Ammon's horn (tissue), 1 donor: ENCODE measurements around the gene PCDH15.

Source experiments
- DNase-seq: peaks from one replicate; pipeline ENCODE4 v3.0.0-alpha.2; 2016; ENCODE audit warnings: low spot score

The PCDH15 gene

DNA sequence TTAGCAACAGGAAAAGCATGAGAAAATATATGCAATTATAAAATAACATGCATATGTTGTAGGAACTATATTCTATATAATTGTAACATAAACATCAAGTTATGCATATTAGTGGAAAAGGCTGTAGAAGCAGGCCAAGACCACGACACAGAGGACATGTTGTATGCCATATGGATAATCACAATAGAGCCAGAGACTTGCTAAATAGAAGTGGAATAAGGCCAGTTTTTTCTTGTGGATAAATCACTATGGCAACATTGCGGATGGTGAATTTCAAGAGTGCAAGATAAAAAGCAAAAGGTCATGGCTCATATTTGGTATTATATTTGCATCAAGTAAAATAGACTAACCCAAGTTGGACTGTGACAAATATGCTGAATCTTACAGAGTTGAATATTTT is 93.0 kb downstream of the PCDH15 start:
- no peak for DNase-seq

DNA sequence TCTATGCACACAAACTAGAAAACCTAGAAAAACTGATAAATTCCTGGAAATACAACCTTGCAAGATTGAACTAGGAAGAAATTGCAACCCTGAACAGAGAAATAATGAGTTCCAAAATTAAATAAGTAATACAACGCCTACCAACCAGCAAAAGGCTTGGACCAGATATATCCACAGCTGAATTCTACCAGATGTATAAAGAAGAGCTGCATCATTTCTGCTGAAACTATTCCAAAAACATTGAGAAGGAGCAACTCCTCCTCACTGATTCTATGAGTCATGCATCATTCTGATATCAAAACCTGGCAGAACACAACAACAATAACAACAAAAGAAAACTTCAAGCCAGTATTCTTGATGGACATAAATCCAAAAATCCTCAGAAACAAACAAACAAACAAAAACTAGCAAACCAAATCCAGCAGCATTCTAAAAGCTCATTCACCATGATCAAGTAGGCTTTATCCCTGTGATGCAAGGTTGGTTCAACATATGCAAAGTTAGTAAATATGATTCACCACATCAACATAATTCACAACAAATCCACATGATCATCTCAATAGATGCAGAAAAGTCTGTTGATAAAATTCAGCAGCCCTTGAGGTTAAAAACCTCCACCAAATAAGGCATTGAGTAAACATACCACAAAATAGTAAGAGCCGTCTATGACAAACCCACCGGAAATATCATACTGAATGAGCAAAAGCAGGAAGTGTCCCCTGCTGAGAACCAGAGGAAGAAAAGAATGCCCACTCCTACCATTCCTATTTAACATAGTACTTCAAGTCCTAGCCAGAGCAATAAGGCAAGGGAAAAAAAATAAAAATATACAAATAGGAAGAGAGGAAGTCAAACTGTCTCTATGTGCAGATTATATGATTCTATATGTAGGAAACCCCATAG is 98.2 kb downstream of the PCDH15 start:
- DNase-seq, result no peak

DNA sequence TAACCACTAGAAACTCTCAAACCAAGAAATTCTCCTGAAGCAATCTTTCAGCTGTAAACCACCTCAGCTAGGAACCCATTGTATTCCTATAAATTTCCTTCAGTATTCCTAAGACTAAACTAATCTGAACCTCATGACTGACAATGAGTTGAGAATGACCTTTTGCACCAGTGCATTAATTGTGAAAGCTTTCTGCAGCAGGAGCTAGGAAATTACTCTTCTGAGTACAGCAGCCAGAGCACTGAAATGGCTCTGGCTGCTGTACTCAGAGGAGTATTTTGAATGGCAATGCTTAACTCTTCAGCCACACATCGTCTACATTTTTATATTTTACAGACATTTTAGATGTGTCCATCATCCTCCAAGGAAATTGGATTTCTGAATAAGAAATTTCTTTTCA is 109.7 kb downstream of the PCDH15 start:
- no peak for DNase-seq

DNA sequence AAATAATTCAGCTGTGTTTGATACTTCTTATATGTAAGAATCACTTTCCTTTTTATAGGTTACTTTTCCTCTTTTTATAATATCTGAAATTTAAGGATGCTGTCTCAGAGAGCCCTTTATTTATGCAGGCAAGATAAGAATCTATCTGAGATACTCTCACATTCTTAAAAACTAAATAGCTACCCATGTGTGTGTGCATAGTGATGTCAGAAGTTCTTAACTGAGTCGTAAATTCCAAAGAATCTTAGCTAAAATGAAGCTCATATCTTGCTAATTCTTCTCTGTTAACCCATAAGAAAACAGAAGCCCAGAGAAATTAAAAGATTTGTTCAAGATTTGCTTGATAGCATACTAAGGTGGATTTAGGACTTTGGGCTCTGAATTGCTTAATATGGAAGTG is 118.5 kb downstream of the PCDH15 start:
- DNase-seq, result no peak

DNA sequence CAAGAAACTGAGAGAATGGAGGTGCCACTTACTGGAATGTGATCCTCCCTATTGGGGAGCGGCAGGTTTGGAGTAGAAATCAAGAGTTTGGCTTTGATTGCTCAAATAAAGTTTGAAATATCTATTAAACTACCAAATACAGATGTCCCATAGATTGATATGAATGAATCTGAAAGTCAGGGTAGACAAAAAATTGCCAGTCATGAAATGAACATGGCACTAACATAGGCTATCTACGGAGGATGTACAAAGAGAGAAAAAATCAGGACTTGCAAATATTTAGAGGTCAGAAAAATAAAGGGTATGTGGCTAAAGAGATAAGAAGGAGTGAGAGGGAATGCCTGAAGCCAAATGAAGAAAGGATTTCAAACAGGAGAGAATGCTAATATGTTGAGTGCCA is 119.9 kb downstream of the PCDH15 start:
- DNase-seq, result no peak

DNA sequence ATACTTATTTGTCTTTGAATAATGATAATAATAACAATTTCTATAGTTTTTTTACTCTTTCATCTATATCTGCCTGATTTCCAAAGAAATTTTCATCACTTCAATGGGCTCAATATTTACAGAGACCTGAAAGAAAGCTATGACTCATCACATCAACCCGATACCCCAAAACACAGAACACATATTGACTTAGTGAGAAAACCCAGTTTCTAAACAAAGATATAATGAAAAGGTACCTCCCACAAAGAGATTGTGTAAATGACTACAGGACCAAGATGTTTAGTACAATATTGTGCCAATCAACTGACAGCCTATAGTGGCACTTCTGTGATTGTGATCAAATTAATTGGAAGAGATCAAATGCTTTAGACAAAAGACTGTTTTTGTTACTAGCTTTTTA is 133.9 kb downstream of the PCDH15 start:
- no peak for DNase-seq

DNA sequence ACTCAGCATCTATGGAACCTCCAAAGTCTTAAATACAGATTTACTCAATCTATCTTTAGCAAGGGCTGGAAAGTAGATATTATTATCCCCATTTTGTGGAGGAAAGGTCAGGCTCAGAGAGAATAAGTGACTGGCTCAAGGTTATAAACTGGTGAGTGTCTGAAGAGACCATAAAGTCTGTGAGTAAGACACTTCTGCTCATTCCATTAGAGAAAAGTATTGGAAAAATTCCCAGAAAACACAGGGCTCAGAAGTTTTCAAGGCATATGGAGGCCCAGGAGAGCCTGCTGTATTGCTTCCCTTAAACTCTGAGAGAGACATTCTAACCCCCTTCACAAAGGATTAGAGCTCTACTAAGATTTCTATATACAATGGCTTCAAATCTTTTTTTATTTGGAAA is 134.8 kb downstream of the PCDH15 start:
- no peak for DNase-seq

DNA sequence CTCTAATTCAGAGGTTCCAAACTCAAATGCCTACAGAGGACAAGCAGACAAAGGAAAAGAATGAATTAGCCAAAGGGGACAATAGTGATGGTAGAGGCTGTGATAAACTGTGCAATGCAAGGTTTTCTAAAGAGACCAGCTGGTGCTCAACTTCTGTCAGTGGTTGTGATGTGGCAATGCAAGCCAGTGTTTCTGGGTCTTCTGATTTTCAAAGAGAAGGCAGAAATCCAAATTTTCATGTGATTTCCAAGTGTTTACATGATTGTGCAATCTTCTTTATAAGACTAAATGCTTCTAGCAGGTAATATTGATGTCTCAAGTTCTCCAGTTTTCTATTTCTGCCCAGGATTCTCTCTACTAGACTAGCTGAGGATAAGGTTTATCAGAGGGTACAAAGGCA is 135.9 kb downstream of the PCDH15 start:
- peak; percentile 10 for DNase-seq

DNA sequence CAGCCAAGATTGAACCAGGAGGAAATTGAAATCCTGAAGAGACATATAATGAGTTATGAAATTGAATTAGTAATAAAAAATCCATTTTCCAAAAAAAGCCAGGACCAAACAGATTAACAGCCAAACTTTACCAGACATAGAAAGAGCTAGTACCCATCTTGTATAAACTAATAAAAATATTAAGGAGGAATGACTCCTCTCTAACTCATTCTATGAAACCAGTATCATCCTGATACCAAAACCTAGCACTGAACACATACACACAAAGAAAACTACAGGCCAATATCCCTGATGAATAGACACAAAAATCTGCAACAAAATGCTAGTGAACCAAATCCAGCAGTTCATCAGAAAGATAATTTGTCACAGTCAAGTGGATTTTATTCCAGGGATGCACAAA is 140.6 kb downstream of the PCDH15 start:
- no peak for DNase-seq

DNA sequence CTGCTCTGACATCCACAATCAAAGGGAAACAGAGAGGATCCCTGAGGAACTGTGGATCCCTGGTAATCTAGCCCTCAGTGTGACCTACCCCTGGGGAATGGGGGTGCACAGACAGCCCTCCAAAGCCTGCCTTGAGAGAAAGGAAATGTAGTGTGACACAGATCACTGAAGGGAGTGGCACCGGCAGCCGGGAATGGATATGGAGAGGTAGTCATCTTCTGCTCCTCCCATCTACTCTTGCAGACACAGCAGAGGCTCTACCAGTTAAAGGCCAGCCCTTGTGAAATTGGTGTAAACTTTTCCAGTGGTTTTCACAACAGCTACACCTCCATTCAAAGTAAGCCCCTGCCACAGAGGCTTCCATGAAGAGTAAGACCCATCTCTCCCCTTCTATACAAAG is 144.4 kb downstream of the PCDH15 start:
- no peak for DNase-seq

DNA sequence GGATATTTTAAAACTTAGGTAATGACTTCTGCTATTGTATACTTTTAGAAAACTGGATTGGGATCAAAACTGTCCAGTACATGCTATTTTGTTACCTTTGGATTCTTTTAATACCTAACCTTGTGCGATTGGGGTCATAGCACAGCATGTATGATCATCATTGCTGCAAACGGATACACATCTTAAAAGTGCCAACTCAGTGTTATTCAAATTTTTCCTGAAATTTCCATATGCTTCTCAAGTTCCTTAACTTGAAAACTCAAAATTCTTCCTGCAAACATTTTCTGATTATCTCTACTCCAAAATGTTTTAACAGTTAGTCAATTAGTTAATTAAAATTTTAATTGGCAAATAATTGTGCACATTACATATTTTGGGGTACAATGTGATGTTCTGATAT is 147.5 kb downstream of the PCDH15 start:
- no peak for DNase-seq

DNA sequence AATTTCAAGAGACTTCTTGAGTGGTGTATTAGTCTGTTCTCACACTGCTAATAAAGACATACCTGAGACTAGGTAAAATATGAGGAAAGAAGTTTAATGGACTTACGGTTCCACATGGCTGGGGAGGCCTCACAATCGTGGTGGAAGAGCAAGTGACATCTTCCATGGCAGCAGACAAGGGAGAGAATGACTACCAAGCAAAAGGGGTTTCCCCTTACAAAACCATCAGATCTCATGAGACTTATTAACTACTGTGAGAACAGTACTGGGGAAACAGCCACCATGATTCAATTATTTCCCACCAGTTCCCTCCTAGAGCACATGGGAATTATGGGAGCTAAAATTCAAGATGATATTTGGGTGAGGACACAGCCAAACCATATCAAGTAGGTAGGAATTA is 150.5 kb downstream of the PCDH15 start:
- no peak for DNase-seq

DNA sequence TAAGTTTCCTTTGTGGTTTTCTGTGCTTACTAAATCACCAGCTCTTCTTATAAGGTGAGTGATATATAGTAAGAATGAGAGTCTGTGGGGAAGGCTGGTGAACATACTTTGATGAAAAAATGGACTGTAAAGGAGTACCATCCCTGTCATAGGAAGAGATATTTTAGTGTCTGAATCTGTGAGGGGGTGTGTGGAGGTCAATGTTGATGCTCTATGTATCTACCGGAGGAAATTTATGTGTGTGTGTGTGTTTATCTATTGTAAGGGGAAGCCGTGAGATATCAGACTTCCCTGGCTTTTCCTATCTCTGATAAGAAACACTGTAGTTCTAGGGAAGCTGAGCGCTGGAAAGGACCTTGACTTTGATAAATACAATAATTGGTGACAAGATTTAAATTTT is 179.0 kb downstream of the PCDH15 start:
- DNase-seq, result no peak

DNA sequence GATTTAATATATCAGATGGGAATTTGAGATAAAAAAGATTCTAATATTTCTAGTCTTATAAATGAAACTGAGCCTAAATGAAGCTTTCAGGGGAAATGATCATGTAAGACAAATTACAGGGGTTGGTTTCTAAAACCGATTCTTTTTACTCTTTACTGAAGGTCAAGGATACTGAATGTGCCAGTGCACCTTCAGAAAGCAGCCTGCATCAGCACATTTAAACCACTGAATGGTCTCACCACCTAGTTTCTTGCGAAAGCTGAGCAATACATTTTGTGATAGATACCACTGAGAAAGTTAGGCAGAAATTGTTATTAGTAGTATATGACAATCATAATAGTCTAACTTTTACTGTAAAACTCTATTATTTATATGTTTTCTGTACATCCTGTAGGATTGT is 180.7 kb downstream of the PCDH15 start:
- DNase-seq, result no peak

DNA sequence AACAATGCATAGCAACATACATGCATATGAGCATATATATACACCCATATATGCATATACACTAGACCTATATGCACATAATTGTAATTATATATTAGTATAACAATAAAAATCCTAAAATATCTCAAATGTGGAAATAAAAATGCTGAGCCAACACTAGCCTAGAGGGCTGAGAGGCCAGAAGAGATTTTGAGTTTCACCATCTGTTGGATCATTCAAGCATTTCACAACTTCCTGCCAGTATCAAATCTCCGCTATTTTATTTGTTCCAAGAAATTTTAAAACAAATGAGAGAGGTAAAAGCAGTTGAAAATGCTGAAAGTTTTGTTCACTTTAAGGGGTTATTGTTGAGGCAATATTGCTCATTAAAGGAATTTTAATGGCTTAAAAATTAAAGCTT is 187.0 kb downstream of the PCDH15 start:
- no peak for DNase-seq

DNA sequence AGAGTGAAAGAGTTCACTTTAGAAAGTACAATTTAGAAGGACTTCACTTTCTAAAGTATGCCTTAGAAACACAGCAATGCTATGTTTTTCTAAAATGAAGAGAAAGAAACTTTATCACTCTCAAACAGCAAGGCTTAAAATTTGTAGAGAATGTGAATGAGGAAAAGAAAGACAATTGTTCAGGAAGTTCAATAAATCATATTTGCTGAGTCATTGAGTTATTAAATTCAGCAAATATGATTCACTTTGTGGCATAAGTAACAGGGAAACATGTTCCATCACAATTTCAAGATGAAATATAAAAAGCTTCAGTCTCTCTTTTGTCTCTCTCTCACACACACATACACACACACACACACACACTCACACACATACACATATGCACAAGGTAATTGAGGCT is 187.9 kb downstream of the PCDH15 start:
- DNase-seq, result no peak

DNA sequence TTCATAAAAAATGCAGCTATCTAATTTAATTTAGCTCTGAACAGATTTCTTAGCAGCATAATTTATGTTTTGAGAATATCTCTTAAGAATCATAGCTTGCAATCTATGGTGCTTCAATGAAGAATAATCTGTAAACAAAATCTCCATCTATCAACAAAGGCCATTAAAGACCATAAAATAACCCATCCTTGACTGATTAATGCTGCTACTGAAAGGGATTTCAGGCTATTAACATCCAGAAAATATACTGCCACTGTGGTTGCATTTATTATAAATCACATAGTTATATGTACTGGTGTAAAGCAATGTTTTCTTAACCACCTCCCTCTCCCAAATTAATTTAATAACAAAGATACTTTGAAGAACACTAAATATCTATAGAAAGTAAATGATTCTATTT is 191.6 kb downstream of the PCDH15 start:
- no peak for DNase-seq

DNA sequence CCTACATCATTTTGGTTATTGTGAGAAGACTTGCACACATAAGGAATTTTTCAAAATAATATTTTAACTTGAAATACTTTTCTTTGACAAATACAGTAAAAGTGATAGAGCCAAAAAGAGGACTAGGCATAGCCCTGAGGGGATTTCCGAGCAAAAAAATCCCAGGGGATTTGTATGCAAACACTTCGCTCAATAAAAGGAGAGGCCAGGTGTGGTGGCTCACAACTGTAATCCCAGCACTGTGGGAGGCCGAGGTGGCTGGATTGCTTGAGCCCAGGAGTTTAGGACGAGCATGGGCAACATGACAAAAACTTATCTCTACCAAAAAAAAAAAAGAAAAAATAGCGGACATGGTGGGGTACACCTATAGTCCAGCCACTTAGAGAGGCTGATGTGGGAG is 193.0 kb downstream of the PCDH15 start:
- DNase-seq, result no peak

DNA sequence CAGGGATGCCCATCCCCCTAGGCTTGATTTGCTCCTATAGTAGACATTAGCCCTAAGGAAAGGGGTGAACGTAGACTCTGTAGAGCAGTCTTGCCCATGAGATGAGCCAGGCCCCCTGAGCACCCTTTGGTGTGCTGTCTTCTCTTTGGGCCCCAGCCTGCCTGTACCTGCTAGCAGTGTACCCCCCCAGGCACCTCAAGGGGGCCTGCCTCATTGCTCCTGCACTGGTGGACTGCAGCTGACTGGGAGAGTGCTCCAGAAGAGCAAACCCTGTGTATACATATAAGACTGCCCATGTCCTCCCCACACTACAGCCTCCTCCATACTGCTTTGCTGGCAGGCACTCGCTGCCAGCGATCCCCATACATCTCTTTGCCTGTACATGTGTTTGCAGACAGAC is 206.7 kb downstream of the PCDH15 start:
- no peak for DNase-seq

DNA sequence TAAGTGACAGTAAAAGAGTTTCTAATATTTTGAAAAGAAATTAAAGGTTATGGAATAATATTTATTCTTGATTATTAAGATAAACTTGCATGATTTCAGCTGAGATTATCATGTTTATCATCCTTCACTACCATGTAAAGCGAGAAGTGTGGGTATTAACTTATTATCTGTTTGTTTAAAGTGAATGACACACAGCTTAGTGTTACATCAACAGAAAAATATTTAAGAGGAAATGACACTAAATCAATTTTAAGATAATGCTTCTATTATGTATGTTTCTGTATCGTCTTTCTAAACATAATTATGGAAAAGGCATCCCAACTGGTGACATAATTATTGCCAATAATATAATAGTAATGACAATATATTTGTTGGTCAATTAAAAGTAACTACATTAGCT is 213.1 kb downstream of the PCDH15 start:
- no peak for DNase-seq

DNA sequence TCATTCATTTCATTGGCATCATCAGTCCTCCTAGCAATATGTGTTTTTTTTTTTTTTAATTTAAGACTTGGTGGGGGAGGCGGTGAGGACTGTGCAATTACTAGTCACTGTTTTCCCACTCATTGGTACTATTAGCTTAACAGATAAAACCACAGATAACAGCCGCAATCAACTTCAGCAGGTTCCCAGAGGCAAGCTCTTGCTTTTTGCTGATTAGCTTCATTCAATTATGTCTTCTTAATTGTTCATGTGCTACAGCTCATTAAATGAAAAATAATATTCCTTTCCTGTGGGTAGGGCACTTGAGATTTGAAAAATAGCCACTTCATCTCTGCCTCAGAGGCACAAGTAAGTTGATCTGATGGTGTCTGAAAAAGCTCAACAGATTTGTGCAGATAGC is 215.5 kb downstream of the PCDH15 start:
- DNase-seq, result no peak

DNA sequence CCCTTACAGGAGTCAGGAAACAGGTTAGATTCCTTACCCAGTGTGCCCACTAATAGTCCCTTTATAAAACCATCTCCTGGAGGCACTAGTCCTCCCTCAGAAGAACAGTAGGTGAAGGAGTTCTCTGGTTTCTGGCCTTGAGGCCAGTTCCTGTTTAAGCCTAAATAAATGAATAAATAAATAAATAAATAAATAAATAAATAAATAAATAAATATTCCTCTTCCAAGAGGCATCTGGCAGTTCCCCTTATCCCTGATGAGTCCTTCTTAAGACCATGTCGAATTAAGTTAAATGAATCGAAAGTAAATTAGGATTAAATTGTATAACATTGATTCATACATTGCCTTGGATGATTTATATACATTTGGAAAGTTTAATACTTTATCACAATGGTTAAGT is 223.3 kb downstream of the PCDH15 start:
- no peak for DNase-seq

DNA sequence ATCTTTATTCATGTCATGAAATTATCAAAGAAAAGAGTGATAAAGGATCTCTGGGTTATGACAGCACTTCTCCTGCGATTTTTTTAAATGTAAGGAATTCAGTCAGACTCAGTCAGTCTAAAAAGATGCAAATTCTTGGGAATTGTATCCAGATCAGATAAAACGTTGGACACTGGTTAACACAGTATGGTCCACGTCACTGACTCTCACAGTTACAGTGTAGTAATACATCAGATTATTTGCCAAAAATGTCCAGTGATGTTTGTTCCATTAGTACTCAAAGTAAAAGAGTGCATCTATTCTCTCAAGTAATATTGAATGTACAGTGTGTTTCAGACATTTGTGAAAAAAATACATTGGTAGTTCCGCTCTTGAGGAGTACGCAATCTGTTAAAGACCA is 224.5 kb downstream of the PCDH15 start:
- DNase-seq, result no peak

DNA sequence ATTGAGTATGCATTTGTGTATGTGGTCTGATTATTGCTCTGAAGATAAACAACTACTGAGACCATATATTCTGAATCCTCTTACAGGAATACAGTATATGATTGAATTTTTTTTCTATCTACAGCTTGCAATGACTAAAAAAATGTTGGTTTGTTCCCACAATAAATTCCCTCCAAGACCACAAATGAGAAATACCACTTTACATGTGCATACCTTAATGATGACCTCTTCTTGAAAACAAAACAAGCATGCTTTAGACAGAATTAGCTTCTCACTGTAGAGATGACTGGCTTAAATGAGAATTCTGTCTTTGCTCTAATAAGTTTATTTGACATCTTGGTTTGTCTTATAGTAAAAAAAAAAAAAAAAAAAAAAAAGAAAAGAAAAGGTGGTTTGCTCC is 241.5 kb downstream of the PCDH15 start:
- no peak for DNase-seq
